D721Med (cell line): Measurements from ENCODE around the gene PDE4B.

Source experiments
- DNase-seq: peaks from one replicate; pipeline ENCODE4 v3.0.0; 2011; ENCODE audit warnings: low spot score; ENCODE audit not compliant: insufficient read length
- FAIRE-seq: peaks from 2 replicates; lab custom pipeline; 2011; peaks lifted over from hg19 to GRCh38; lab: Jason Lieb, UNC
- CTCF ChIP-seq: IDR thresholded peaks from 2 replicates; pipeline ENCODE4 v1.5.1; 2012; ENCODE audit warnings: mild to moderate bottlenecking, control low read depth; ENCODE audit not compliant: insufficient read depth; ENCODE audit errors: missing control alignments

Gene PDE4B

GRCh38 chr1:66156144-66156543, 363.4 kb downstream of the PDE4B start:
- no peak for FAIRE-seq
- no peak for TF ChIP-seq CTCF
- DNase-seq = no peak

- no peak for DNase-seq
- no peak for FAIRE-seq
- TF ChIP-seq CTCF = no peak
Measured at GRCh38 chr1:66159800-66160199, 367.1 kb downstream of the PDE4B start.

- FAIRE-seq = no peak
- no peak for TF ChIP-seq CTCF
Measured at GRCh38 chr1:66160719-66161118, 368.0 kb downstream of the PDE4B start.

GRCh38 chr1:66166753-66167152, 374.1 kb downstream of the PDE4B start:
- TF ChIP-seq CTCF = no peak
- DNase-seq (no peak), FAIRE-seq (no peak)

More at GRCh38 chr1:66160719-66161118, 368.0 kb downstream of the PDE4B start:
- DNase-seq = no peak

GRCh38 chr1:66167267-66167666, 374.6 kb downstream of the PDE4B start:
- no peak for FAIRE-seq
- DNase-seq = no peak
- TF ChIP-seq CTCF = no peak

- no peak for FAIRE-seq
Measured at GRCh38 chr1:66168467-66168887, 375.8 kb downstream of the PDE4B start.

More at GRCh38 chr1:66168467-66168887, 375.8 kb downstream of the PDE4B start:
- TF ChIP-seq CTCF = no peak
- DNase-seq = no peak
